Stomach (tissue), 9 donors: ENCODE measurements around the gene UBE4B. TPM values are rescaled to one million over a fixed set of nuclear protein-coding genes. Genes with fewer than 3 reads are reported as not detected.

Experiments
- DNase-seq, 2 donors: peaks; one replicate each; pipeline versions ENCODE4 v3.0.0 to v3.0.0-alpha.2; 2013 to 2019
- H3K27ac ChIP-seq, 5 donors: fragments of 200-600 bp in 4 of 5; sonication (generic) in 4 of 5; one replicate each; pipeline ENCODE4 v1.5.1; 2013 to 2019; ENCODE audit warnings: mild to moderate bottlenecking in 1 of 5, moderate library complexity in 1 of 5
- H3K27me3 ChIP-seq, 3 donors: fragments of 200-600 bp; sonication (generic); one replicate each; pipeline ENCODE4 v1.5.1; 2017 to 2019; ENCODE audit warnings: mixed run types in 1 of 3
- H3K36me3 ChIP-seq, 4 donors: fragments of 200-600 bp; sonication (generic); 1 replicate in 3 of 4; 2 replicates in 1 of 4; pipeline ENCODE4 v1.5.1; 2016 to 2019
- H3K4me1 ChIP-seq, 4 donors: fragments of 200-600 bp; sonication (generic); one replicate each; pipeline ENCODE4 v1.5.1; 2016 to 2019
- H3K4me3 ChIP-seq, 4 donors: fragments of 200-600 bp; sonication (generic) in 3 of 4; one replicate each; pipeline ENCODE4 v1.5.1; 2016 to 2019; ENCODE audit warnings: mild to moderate bottlenecking in 1 of 4
- H3K9me3 ChIP-seq, 4 donors: fragments of 200-600 bp; sonication (generic); one replicate each; pipeline ENCODE4 v1.5.1; 2016 to 2019
- CTCF ChIP-seq, 7 experiments: fragments of 450-650 bp in 4 of 7; fragments of 200-600 bp in 3 of 7; sonication (generic) in 3 of 7; IDR thresholded peaks; one replicate each; pipeline ENCODE4 v1.5.1; 2016 to 2019; ENCODE audit warnings: antibody characterized with exemption in 7 of 7, control low read depth in 2 of 7, mild to moderate bottlenecking in 1 of 7
- EP300 ChIP-seq: sonication (generic); formaldehyde crosslinking; IDR thresholded peaks from one replicate; pipeline ENCODE4 v1.6.1; 2017; ENCODE audit warnings: antibody characterized with exemption
- POLR2A ChIP-seq, 4 donors: fragments of 450-650 bp; IDR thresholded peaks; one replicate each; pipeline ENCODE4 v1.6.1; 2016; ENCODE audit warnings: antibody characterized with exemption in 4 of 4, control low read depth in 2 of 4, mild to moderate bottlenecking in 1 of 4, moderate library complexity in 1 of 4
- POLR2AphosphoS5 ChIP-seq, 3 donors: sonication (generic); formaldehyde crosslinking; IDR thresholded peaks; one replicate each; pipeline ENCODE4 v1.6.1; 2016; ENCODE audit warnings: antibody characterized with exemption in 3 of 3
- WGBS, 5 donors: extraction: QIAGEN DNeasy Blood & Tissue Kit in 3 of 5; methylation state at CpG; one replicate each; pipeline versions ENCODE4 v1.1.5 to v1.1.7; 2013 to 2018; 5-methylcytosine and 5-hydroxymethylcytosine counted together
- intact Hi-C: fragments of 100-400 bp; cut with DNase I; formaldehyde crosslinking; loops from one replicate; pipeline ENCODE4 v1.15.1; 2023; ENCODE audit warnings: low total_unique reads
- polyA plus RNA-seq, 3 donors: library from polyadenylated mRNA; stranded (reverse); fragments of 200-250 nt; gene quantifications; one replicate each; pipeline ENCODE4 v1.2.3, GENCODE V29; 2013
- total RNA-seq, 5 donors: library from RNA; depleted of rRNA; stranded (reverse); fragments of >200 nt; gene quantifications; one replicate each; pipeline versions ENCODE4 v1.1.0 to v1.2.3, GENCODE V29; 2014 to 2016
- donor health status: healthy with polysubstance abuse.
- donor health status: Bipolar disorder and iron deficiency.
- donor health status: healthy.

Gene UBE4B
- total and polyA plus RNA-seq, 8 donors: 13.3 to 82.9 (median 39.5) TPM

- peaks cover 0 to 28% (median 18%) of the 10 kb centered on the region in 4 donors for H3K4me1 ChIP-seq
- no peak overlapping the region for H3K4me3 ChIP-seq
- H3K9me3 ChIP-seq: no peaks in the 10 kb centered on the region
- DNase-seq: peak in 1 of 2 donors; percentile 35
- H3K27me3 ChIP-seq: no peaks in the 10 kb centered on the region
- H3K27ac ChIP-seq: peak overlapping the region in 4 of 5 donors; percentile 32 to 79 (median 49)
- TF ChIP-seq EP300 (no peak), CTCF (IDR thresholded peaks at IDR 0.05) (no peak), POLR2AphosphoS5 (IDR thresholded peaks at IDR 0.05) (no peak), POLR2A (IDR thresholded peaks at IDR 0.05) (no peak)
- intact Hi-C loops: no loop called here
- 58 to 65% (median 64%) methylated on average over 12 of the region's 12 CpGs for WGBS, 5 donors
- H3K36me3 ChIP-seq: peaks cover 26 to 83% (median 75%) of the 10 kb centered on the region in 4 donors
These were observed 128.2 kb downstream of the UBE4B start for GRCh38 chr1:10160907-10161490.

- 81 to 88% (median 84%) methylated on average over 17 of the region's 17 CpGs for WGBS, 5 donors
- DNase-seq: peak in 1 of 2 donors; percentile 42
- Histone ChIP-seq H3K27ac (peak overlapping the region in 4 of 5 donors; percentile 32 to 79 (median 49)), H3K36me3 (peaks cover 32 to 85% (median 79%) of the 10 kb centered on the region in 4 donors), H3K4me3 (no peak overlapping the region), H3K27me3 (no peaks in the 10 kb centered on the region), H3K4me1 (peaks cover 0 to 28% (median 18%) of the 10 kb centered on the region in 4 donors), H3K9me3 (no peaks in the 10 kb centered on the region)
- intact Hi-C loops: no loop called here
- TF ChIP-seq EP300: peak; percentile 47
- TF ChIP-seq POLR2A (IDR thresholded peaks at IDR 0.05): no peak
- TF ChIP-seq POLR2AphosphoS5 (IDR thresholded peaks at IDR 0.05): peak in 1 of 3 donors; percentile 64
- no peak for TF ChIP-seq CTCF (IDR thresholded peaks at IDR 0.05)
These were observed 129.0 kb downstream of the UBE4B start for GRCh38 chr1:10161541-10162290.

DNA sequence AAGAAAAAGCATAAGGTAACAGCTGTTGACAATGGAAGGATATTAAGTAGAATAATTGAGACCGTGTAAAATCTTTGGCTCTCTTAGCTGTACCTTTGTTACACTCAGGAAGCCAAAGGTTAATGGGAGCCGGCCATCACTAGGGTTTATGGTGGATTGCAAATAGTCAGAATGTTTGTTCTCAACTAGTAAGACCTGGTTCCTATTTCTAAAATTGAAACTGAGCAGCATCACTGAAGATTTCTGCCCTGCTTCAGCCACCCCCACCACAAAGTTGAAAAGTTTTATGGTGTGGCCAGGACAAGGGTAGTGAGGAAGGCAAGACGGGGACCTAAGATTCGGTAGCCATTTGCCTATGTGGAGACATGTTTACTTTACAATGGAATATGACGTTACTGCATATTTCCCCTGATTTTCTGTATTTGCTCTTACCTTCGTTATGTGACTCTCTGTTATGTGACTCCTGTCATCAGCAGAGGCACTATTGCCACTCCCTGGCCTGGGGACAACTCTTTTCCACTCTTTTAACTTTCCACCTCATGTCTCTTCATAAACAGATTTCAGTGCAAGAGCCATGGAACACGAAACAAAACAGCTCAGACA is 136.3 kb downstream of the UBE4B start:
- peaks cover 62 to 99% (median 96%) of the 10 kb centered on the region in 4 donors for H3K36me3 ChIP-seq
- no peak overlapping the region for H3K4me3 ChIP-seq
- H3K4me1 ChIP-seq: peaks cover 0 to 21% (median 7%) of the 10 kb centered on the region in 4 donors
- peak overlapping the region in 1 of 5 donors; percentile 37 for H3K27ac ChIP-seq
- TF ChIP-seq EP300 (no peak), POLR2AphosphoS5 (IDR thresholded peaks at IDR 0.05) (no peak), POLR2A (IDR thresholded peaks at IDR 0.05) (no peak), CTCF (IDR thresholded peaks at IDR 0.05) (no peak)
- DNase-seq: no peak
- intact Hi-C loops: no loop called here
- no peaks in the 10 kb centered on the region for H3K9me3 ChIP-seq
- WGBS, 5 donors: 62 to 81% (median 77%) methylated on average over 7 of the region's 7 CpGs
- H3K27me3 ChIP-seq: no peaks in the 10 kb centered on the region

DNA sequence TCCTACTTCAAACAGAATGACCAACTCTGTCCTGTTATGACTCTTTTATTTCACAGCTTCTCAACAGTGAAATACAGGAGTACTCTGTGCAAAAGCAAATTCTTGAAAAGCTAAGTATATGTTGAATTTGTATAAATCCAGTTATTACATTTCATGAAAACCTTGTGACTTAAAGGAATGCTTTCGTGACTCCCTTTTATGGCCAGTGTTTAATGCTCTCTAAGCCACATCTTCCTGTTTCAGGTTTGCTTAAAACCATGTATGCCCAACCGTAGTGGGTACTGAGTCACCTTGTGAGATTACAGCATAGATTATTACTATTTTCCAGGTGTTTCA is 137.4 kb downstream of the UBE4B start:
- Histone ChIP-seq H3K27me3 (no peaks in the 10 kb centered on the region), H3K36me3 (peaks cover 57 to 95% (median 93%) of the 10 kb centered on the region in 4 donors), H3K4me3 (no peak overlapping the region), H3K27ac (peak overlapping the region in 1 of 5 donors; percentile 37), H3K4me1 (peaks cover 0 to 21% (median 7%) of the 10 kb centered on the region in 4 donors), H3K9me3 (no peaks in the 10 kb centered on the region)
- no peak for DNase-seq
- 43 to 59% (median 51%) methylated on average over 2 of the region's 2 CpGs for WGBS, 5 donors
- TF ChIP-seq POLR2AphosphoS5 (IDR thresholded peaks at IDR 0.05): no peak
- no peak for TF ChIP-seq CTCF (IDR thresholded peaks at IDR 0.05)
- no peak for TF ChIP-seq EP300
- TF ChIP-seq POLR2A (IDR thresholded peaks at IDR 0.05): no peak
- intact Hi-C loops: no loop called here
